A549 (cell line): Measurements from ENCODE around the gene NELFCD. TPM values are rescaled to one million over a fixed set of nuclear protein-coding genes. Genes with fewer than 3 reads are reported as not detected.
A peak's percentile ranks its signal among the peaks of the same experiment; 100 is the strongest.

Experiments
- ATAC-seq, 2 experiments: fragments of 200-7000 bp in 1 of 2; fragments of >200 bp in 1 of 2; cut with Nextera tagmentation in 1 of 2; cut with Tn5 transposase in 1 of 2; 3 replicates each; pipeline versions ENCODE4 v1.8.0 to v1.9.1; 2018 to 2020; ENCODE audit warnings: mild to moderate bottlenecking in 1 of 2, moderate library complexity in 1 of 2
- CTCF ChIA-PET: fragments of 300-600 bp; sonication (Branson Sonifier 250); formaldehyde crosslinking; extraction: SDS; loops from one replicate; lab custom pipeline; 2021; ENCODE audit warnings: antibody characterized with exemption, inconsistent platforms; lab: Yijun Ruan, JAX
- POLR2A ChIA-PET: fragments of 350-600 bp; formaldehyde crosslinking; extraction: SDS; loops from one replicate; lab custom pipeline; 2021; ENCODE audit warnings: antibody characterized with exemption, inconsistent platforms; lab: Yijun Ruan, JAX
- DNase-seq, 2 experiments: peaks; one replicate each; pipeline versions ENCODE4 v3.0.0 to v3.0.0-alpha.2; 2011 to 2016; ENCODE audit warnings: low read depth in 1 of 2, low spot score in 1 of 2
- FAIRE-seq: peaks from 2 replicates; lab custom pipeline; 2011; peaks lifted over from hg19 to GRCh38; lab: Jason Lieb, UNC
- H3K27ac ChIP-seq, 2 experiments: fragments of >200 bp; sonication (Bioruptor Twin); formaldehyde crosslinking; 3 replicates each; pipeline ENCODE4 v1.5.1; 2016 to 2017
- H3K4me1 ChIP-seq: fragments of >200 bp; sonication (Bioruptor Twin); formaldehyde crosslinking; 3 replicates; pipeline ENCODE4 v1.6.1; 2016
- H3K4me2 ChIP-seq: fragments of >200 bp; sonication (Bioruptor Twin); formaldehyde crosslinking; 3 replicates; pipeline ENCODE4 v1.6.1; 2016
- H3K4me3 ChIP-seq: fragments of >200 bp; sonication (Bioruptor Twin); formaldehyde crosslinking; 3 replicates; pipeline ENCODE4 v1.5.1; 2016
- H3K9me3 ChIP-seq: fragments of >200 bp; sonication (Bioruptor Twin); formaldehyde crosslinking; 3 replicates; pipeline ENCODE4 v1.6.1; 2016
- BCL3 ChIP-seq: fragments of >200 bp; sonication (Bioruptor Twin); formaldehyde crosslinking; IDR thresholded peaks from 3 replicates; pipeline ENCODE4 v1.6.1; 2016
- CEBPB ChIP-seq, 2 experiments: fragments of >200 bp in 1 of 2; sonication (Bioruptor Twin) in 1 of 2; formaldehyde crosslinking in 1 of 2; IDR thresholded peaks; 2 replicates each; pipeline ENCODE4 v1.6.1; 2012 to 2016
- CHD4 ChIP-seq: fragments of 200-600 bp; sonication (generic); IDR thresholded peaks from 2 replicates; pipeline ENCODE4 v1.6.1; 2016; ENCODE audit warnings: antibody characterized with exemption, mild to moderate bottlenecking, borderline replicate concordance
- EP300 ChIP-seq, 2 experiments: fragments of >200 bp; sonication (Bioruptor Twin); formaldehyde crosslinking; IDR thresholded peaks; 2 replicates in 1 of 2; 3 replicates in 1 of 2; pipeline ENCODE4 v1.6.1; 2016 to 2017
- HEYL ChIP-seq: fragments of 250-450 bp; sonication (Bioruptor Pico); IDR thresholded peaks from 2 replicates; pipeline ENCODE4 v1.8.0; 2021; ENCODE audit warnings: mild to moderate bottlenecking, moderate library complexity
- HOXA7 ChIP-seq: fragments of 250-450 bp; sonication (Bioruptor Pico); IDR thresholded peaks from 2 replicates; pipeline ENCODE4 v1.5.0; 2020; ENCODE audit warnings: mild to moderate bottlenecking, moderate library complexity
- HOXB13 ChIP-seq: fragments of 250-450 bp; sonication (Bioruptor Pico); IDR thresholded peaks from 2 replicates; pipeline ENCODE4 v1.5.0; 2020; ENCODE audit warnings: low read depth, mild to moderate bottlenecking, moderate library complexity
- JUN ChIP-seq, 2 experiments: fragments of >200 bp; sonication (Bioruptor Twin); formaldehyde crosslinking; IDR thresholded peaks; 2 replicates in 1 of 2; 3 replicates in 1 of 2; pipeline ENCODE4 v1.6.1; 2016 to 2017
- KDM5A ChIP-seq: fragments of 200-600 bp; sonication (generic); IDR thresholded peaks from 2 replicates; pipeline ENCODE4 v1.6.1; 2016; ENCODE audit warnings: antibody characterized with exemption, mild to moderate bottlenecking
- MAFK ChIP-seq: fragments of 450-650 bp; IDR thresholded peaks from 2 replicates; pipeline ENCODE4 v1.6.1; 2014; ENCODE audit not compliant: partially characterized antibody
- MYC ChIP-seq: IDR thresholded peaks from 2 replicates; pipeline ENCODE4 v1.6.1; 2012; ENCODE audit warnings: mild to moderate bottlenecking, inconsistent platforms, low read length, improper control_type of control experiment, borderline replicate concordance
- POLR2AphosphoS2 ChIP-seq: conservative IDR thresholded peaks from 2 replicates; pipeline ENCODE4 v1.6.1; 2012; ENCODE audit warnings: low read length, improper control_type of control experiment, inconsistent platforms
- ZC3H11A ChIP-seq: fragments of 450-650 bp; IDR thresholded peaks from 2 replicates; pipeline ENCODE4 v1.6.1; 2014; ENCODE audit warnings: antibody characterized with exemption, mild to moderate bottlenecking
- ZFP36 ChIP-seq: fragments of 450-650 bp; IDR thresholded peaks from 2 replicates; pipeline ENCODE4 v1.6.1; 2014; ENCODE audit warnings: borderline replicate concordance; ENCODE audit not compliant: partially characterized antibody
- ZSCAN20 ChIP-seq: fragments of 250-450 bp; sonication (Bioruptor Pico); IDR thresholded peaks from 2 replicates; pipeline ENCODE4 v1.8.0; 2022; ENCODE audit warnings: mild to moderate bottlenecking, moderate library complexity
- WGBS: methylation state at CpG from one replicate; pipeline ENCODE4 v1.1.6; 2017; ENCODE audit errors: missing lambda C conversion rate; 5-methylcytosine and 5-hydroxymethylcytosine counted together
- polyA plus RNA-seq, 4 experiments: library from polyadenylated mRNA; depleted of rRNA in 3 of 4; stranded (reverse); fragments of >200 nt; fragmentation: RNase III in 1 of 4; extraction: RNeasy Plus Mini Kit Qiagen cat#74134 plus additional on column Dnase treatment in 1 of 4; gene quantifications; 2 replicates in 3 of 4; 3 replicates in 1 of 4; pipeline ENCODE4 v1.2.3, GENCODE V29; 2011 to 2017
- TF ChIP-seq, protein P1 (sequence below): fragments of >200 bp; sonication (Bioruptor Twin); formaldehyde crosslinking; IDR thresholded peaks from 2 replicates; pipeline ENCODE4 v1.6.1; 2016

Gene NELFCD
- polyA plus RNA-seq, 2 of the 4 experiments (the other 2 are of a cell fraction): 58.8 to 74.0 TPM

- no peak for ATAC-seq
- H3K4me2 ChIP-seq: no peak overlapping the region
- TF ChIP-seq MAFK: peak; percentile 82
- TF ChIP-seq ZC3H11A: no peak
- TF ChIP-seq CEBPB (IDR thresholded peaks at IDR 0.05): 0 out of 4 replicates have a peak, but pooled peaks of 1 of the 2 experiments have one; percentile 14
- TF ChIP-seq HEYL (CRISPR knock-in tag): no peak
- TF ChIP-seq, all 56 proteins: peak for 2
- H3K4me1 ChIP-seq: no peaks in the 10 kb centered on the region
- CTCF ChIA-PET: no interaction called here
- H3K4me3 ChIP-seq: no peak overlapping the region
- DNase-seq (peak in 1 of 2 experiments; percentile 18), FAIRE-seq (no peak)
- H3K9me3 ChIP-seq: no peaks in the 10 kb centered on the region
- POLR2A ChIA-PET: no interaction called here
- H3K27ac ChIP-seq: no peak overlapping the region
- 66% methylated on average over 5 of the region's 5 CpGs for WGBS
Measured at GRCh38 chr20:58950603-58951002, 30.5 kb upstream of the NELFCD start.

DNA sequence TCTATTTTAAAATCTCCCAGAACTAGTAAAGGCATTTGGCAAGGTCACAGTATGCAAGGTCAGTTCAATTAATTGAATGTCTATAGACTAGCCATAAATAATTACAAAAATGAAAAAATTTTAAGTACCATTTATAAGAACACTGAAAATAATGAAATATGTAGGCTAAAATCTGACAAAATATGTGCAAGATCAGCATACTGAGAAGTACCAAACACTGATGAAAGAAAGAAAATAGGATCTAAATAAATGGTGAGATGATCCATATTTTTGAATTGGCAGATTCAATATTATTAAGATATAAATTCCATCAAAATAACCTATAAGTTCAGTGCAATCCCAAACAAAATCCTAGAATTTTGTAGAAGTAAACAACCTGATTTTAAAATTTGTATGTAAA, 28.0 kb upstream of the NELFCD start:
- ChIA-PET POLR2A (no interaction called here), CTCF (no interaction called here)
- FAIRE-seq: no peak
- peak; percentile 46 for TF ChIP-seq MAFK
- TF ChIP-seq CHD4: no peak
- TF ChIP-seq EP300 (IDR thresholded peaks at IDR 0.05): no peak
- no peak for TF ChIP-seq JUN (IDR thresholded peaks at IDR 0.05)
- TF ChIP-seq, protein P1, sequence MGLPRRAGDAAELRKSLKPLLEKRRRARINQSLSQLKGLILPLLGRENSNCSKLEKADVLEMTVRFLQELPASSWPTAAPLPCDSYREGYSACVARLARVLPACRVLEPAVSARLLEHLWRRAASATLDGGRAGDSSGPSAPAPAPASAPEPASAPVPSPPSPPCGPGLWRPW: no peak
- TF ChIP-seq HOXA7 (CRISPR knock-in tag): no peak
- H3K4me1 ChIP-seq: no peaks in the 10 kb centered on the region
- no peak for DNase-seq
- no peak for ATAC-seq
- no peak overlapping the region for H3K4me2 ChIP-seq
- H3K27ac ChIP-seq: no peak overlapping the region
- H3K4me3 ChIP-seq: no peak overlapping the region
- no peaks in the 10 kb centered on the region for H3K9me3 ChIP-seq

- no peak for DNase-seq
- ATAC-seq: no peak
- 73% methylated on average over 8 of the region's 8 CpGs for WGBS
- Histone ChIP-seq H3K4me1 (no peaks in the 10 kb centered on the region), H3K4me3 (no peak overlapping the region), H3K27ac (no peak overlapping the region), H3K4me2 (no peak overlapping the region), H3K9me3 (no peaks in the 10 kb centered on the region)
- FAIRE-seq: no peak
- POLR2A ChIA-PET: no interaction called here
- CTCF ChIA-PET: no interaction called here
- TF ChIP-seq CEBPB (IDR thresholded peaks at IDR 0.05): peak; percentile 62 to 79; a peak in 2 of 4 replicates
- TF ChIP-seq KDM5A: no peak
- TF ChIP-seq, all 56 proteins: peak for 1
Measured at GRCh38 chr20:58956078-58956477, 25.0 kb upstream of the NELFCD start.

- CTCF ChIA-PET: no interaction called here
Measured at GRCh38 chr20:58959652-58960051, 21.4 kb upstream of the NELFCD start.

More at GRCh38 chr20:58959652-58960051, 21.4 kb upstream of the NELFCD start:
- H3K4me1 ChIP-seq: no peaks in the 10 kb centered on the region
- H3K4me2 ChIP-seq: no peak overlapping the region
- H3K9me3 ChIP-seq: peaks cover 15% of the 10 kb centered on the region; the same call in 2 of the 3 replicates
- H3K4me3 ChIP-seq: no peak overlapping the region
- DNase-seq: no peak
- TF ChIP-seq CEBPB (IDR thresholded peaks at IDR 0.05) (no peak), HOXB13 (CRISPR knock-in tag) (no peak), POLR2AphosphoS2 (no peak), ZSCAN20 (CRISPR knock-in tag) (no peak), MYC (no peak), ZFP36 (no peak), BCL3 (no peak), HEYL (CRISPR knock-in tag) (no peak)
- TF ChIP-seq, protein P1: no peak
- H3K27ac ChIP-seq: no peak overlapping the region
- POLR2A ChIA-PET: no interaction called here
- ATAC-seq: no peak
- FAIRE-seq: no peak
- 56% methylated on average over 6 of the region's 6 CpGs for WGBS
